GM12878 (cell line): ENCODE measurements around the gene ZDHHC5. TPM values are rescaled to one million over a fixed set of nuclear protein-coding genes. Genes with fewer than 3 reads are reported as not detected.

Source experiments
- ATAC-seq: fragments of 200-7000 bp; cut with Tn5 transposase; 3 replicates; pipeline ENCODE4 v1.9.1; 2020; ENCODE audit warnings: mild to moderate bottlenecking, moderate library complexity
- BruUV-seq: library from RNA; stranded (reverse); fragments of 400-500 nt; replicated peaks from 2 replicates; lab custom pipeline; 2021; lab: Mats Ljungman, UMichigan
- CTCF ChIA-PET: fragments of 300-600 bp; sonication (Branson Sonifier 250); formaldehyde crosslinking; extraction: SDS; loops from one replicate; lab custom pipeline; 2021; ENCODE audit warnings: inconsistent platforms; lab: Yijun Ruan, JAX
- POLR2A ChIA-PET: fragments of 350-600 bp; formaldehyde crosslinking; extraction: SDS; loops from one replicate; lab custom pipeline; 2021; ENCODE audit warnings: inconsistent platforms; lab: Charles Lee
- RAD21 ChIA-PET: fragments of 300-600 bp; sonication (Branson Sonifier 250); formaldehyde crosslinking; loops from one replicate; lab custom pipeline; 2023; ENCODE audit warnings: antibody characterized with exemption; ENCODE audit not compliant: unreplicated experiment; lab: Charles Lee
- SMC1A ChIA-PET: fragments of 300-600 bp; sonication (Branson Sonifier 250); formaldehyde crosslinking; loops from one replicate; lab custom pipeline; 2023; ENCODE audit not compliant: unreplicated experiment, uncharacterized antibody; lab: Charles Lee
- DNase-seq: peaks from one replicate; pipeline ENCODE4 v3.0.0-alpha.2; 2011; ENCODE audit warnings: low read depth, low spot score
- FAIRE-seq: peaks from 3 replicates; lab custom pipeline; 2011; peaks lifted over from hg19 to GRCh38; lab: Jason Lieb, UNC
- H2AFZ ChIP-seq: 2 replicates; pipeline ENCODE4 v1.6.0; 2011; ENCODE audit warnings: low read depth, low read length, control low read depth; ENCODE audit not compliant: control insufficient read depth
- H3K27ac ChIP-seq: 2 replicates; pipeline ENCODE4 v1.5.1; 2011; ENCODE audit warnings: control low read depth; ENCODE audit not compliant: control insufficient read depth, insufficient read depth
- H3K27me3 ChIP-seq, 2 experiments: replicated peaks in 1 of 2; 2 replicates each; pipeline versions ENCODE4 v1.6.0 to v1.6.1; 2011; ENCODE audit warnings: low read length in 1 of 2; ENCODE audit not compliant: control insufficient read depth in 2 of 2, insufficient read depth in 2 of 2
- H3K36me3 ChIP-seq, 2 experiments: 2 replicates each; pipeline ENCODE4 v1.5.1; 2011; ENCODE audit warnings: low read length in 1 of 2; ENCODE audit not compliant: control insufficient read depth in 2 of 2, insufficient read depth in 2 of 2
- H3K4me1 ChIP-seq: 2 replicates; pipeline ENCODE4 v1.6.1; 2011; ENCODE audit warnings: mild to moderate bottlenecking, low read length, moderate library complexity, mixed read lengths; ENCODE audit not compliant: control insufficient read depth, insufficient read depth
- H3K4me2 ChIP-seq: 2 replicates; pipeline ENCODE4 v1.6.0; 2011; ENCODE audit warnings: control low read depth; ENCODE audit not compliant: control insufficient read depth, insufficient read depth
- H3K4me3 ChIP-seq: fragments of 200-600 bp; sonication (generic); 2 replicates; pipeline ENCODE4 v1.5.1; 2016
- H3K79me2 ChIP-seq: 2 replicates; pipeline ENCODE4 v1.6.0; 2011; ENCODE audit warnings: low read length; ENCODE audit not compliant: control insufficient read depth, insufficient read depth
- H3K9ac ChIP-seq: 2 replicates; pipeline ENCODE4 v1.8.0; 2011; ENCODE audit warnings: low read length, control low read depth, mixed read lengths; ENCODE audit not compliant: control insufficient read depth, insufficient read depth
- H3K9me3 ChIP-seq: replicated peaks from 3 replicates; pipeline ENCODE4 v1.5.1; 2011; ENCODE audit warnings: mild to moderate bottlenecking, low read length; ENCODE audit not compliant: control insufficient read depth, insufficient read depth
- H4K20me1 ChIP-seq: 2 replicates; pipeline ENCODE4 v1.6.0; 2011; ENCODE audit not compliant: control insufficient read depth, insufficient read depth
- PKNOX1 ChIP-seq: fragments of 450-650 bp; IDR thresholded peaks from 2 replicates; pipeline ENCODE4 v1.6.1; 2016; ENCODE audit warnings: mild to moderate bottlenecking
- SMAD5 ChIP-seq: IDR thresholded peaks from 2 replicates; pipeline ENCODE4 v1.6.1; 2016; ENCODE audit warnings: antibody characterized with exemption, low read depth
- WGBS: methylation state at CpG from one replicate; pipeline ENCODE4 v1.1.6; 2016; ENCODE audit warnings: low lambda C conversion rate; ENCODE audit not compliant: insufficient replicate concordance, insufficient coverage; ENCODE audit errors: missing lambda C conversion rate; 5-methylcytosine and 5-hydroxymethylcytosine counted together
- in situ Hi-C: fragments of 300-500 bp; cut with MboI; formaldehyde crosslinking; loops from 9 replicates; pipeline ENCODE4 v1.14.3; 2018; ENCODE audit warnings: mixed read lengths
- intact Hi-C: fragments of 100-400 bp; cut with micrococcal nuclease; formaldehyde crosslinking; loops from one replicate; pipeline ENCODE4 v1.14.2; 2022; ENCODE audit not compliant: unreplicated experiment
- polyA plus RNA-seq, 11 experiments: library from polyadenylated mRNA; depleted of rRNA in 4 of 11; unstranded in 6 of 11; stranded (reverse) in 5 of 11; fragments of >200 nt; fragmentation: Nextera tagmentation in 4 of 11; fragmentation: Illumina TruSeq in 1 of 11; extraction: Ambion mirVana in 4 of 11; extraction: Trizol in 1 of 11; gene quantifications; 1 replicate in 1 of 11; 2 replicates in 10 of 11; pipeline versions ENCODE4 v1.2.1 to v1.2.3, GENCODE V29; 2011 to 2016; ENCODE audit warnings: inconsistent platforms in 2 of 11, missing spikeins in 2 of 11, low read depth in 1 of 11
- total RNA-seq, 4 experiments: library from RNA; depleted of rRNA in 3 of 4; stranded (reverse); fragments of >200 nt in 3 of 4; fragmentation: Illumina TruSeq in 1 of 4; extraction: Trizol in 1 of 4; gene quantifications; 2 replicates each; pipeline versions ENCODE4 v1.2.1 to v1.2.3, GENCODE V29; 2013 to 2021

ZDHHC5 gene
- total and polyA plus RNA-seq, 10 of the 15 experiments (the other 5 are each of a cell fraction or from before 2014, with no cell fraction given) = 3.9 to 61.3 (median 37.6) TPM

GRCh38 chr11:57656885-57657193 lies 11.1 kb upstream of the ZDHHC5 start:
- Histone ChIP-seq H2AFZ (peak overlapping the region; percentile 95), H3K9me3 (no peaks in the 10 kb centered on the region), H3K4me1 (peaks cover 6% of the 10 kb centered on the region; the same call in 1 of the 2 replicates), H3K79me2 (peaks cover 18% of the 10 kb centered on the region), H3K36me3 (peaks cover 7 to 9% of the 10 kb centered on the region in 2 experiments; a peak in 3 of 4 replicates), H3K9ac (peak overlapping the region; percentile 93), H3K27me3 (no peaks in the 10 kb centered on the region), H3K4me3 (peak overlapping the region; percentile 60), H3K4me2 (peak overlapping the region; percentile 93), H3K27ac (peak overlapping the region; percentile 75), H4K20me1 (no peaks in the 10 kb centered on the region)
- ATAC-seq = no peak
- no peak for DNase-seq
- no peak for FAIRE-seq
- ChIA-PET POLR2A (interaction anchor here (0.6 to 0.8 kb wide), 2 partner anchors 55 to 68 kb away, joined by 3 to 6 read pairs; partner anchors contain the start of genes MED19 and TMX2), RAD21 (no interaction called here), SMC1A (interaction anchor here (1.0 to 3.1 kb wide), 5 partner anchors 9 to 144 kb away, joined by 3 to 14 read pairs (median 4); partner anchors contain the start of gene MED19), CTCF (interaction anchor here (0.7 to 5.6 kb wide), 4 partner anchors 12 to 163 kb away, joined by 3 to 34 read pairs (median 4); no protein-coding TSS in a partner anchor)
- 25% methylated on average over 5 of the region's 5 CpGs for WGBS
- in situ Hi-C loops (no loop called here), intact Hi-C loops (loop anchor here (1.0 kb wide), 2 partner anchors 10 to 232 kb away; no protein-coding TSS in a partner anchor)
- BruUV-seq = no TSS peak
- no peak for TF ChIP-seq PKNOX1
- 0 out of 2 replicates have a peak, but pooled peaks have one; percentile 19 for TF ChIP-seq SMAD5
